Measurements from ENCODE around the gene SREBF1. TPM values are rescaled to one million over a fixed set of nuclear protein-coding genes. Genes with fewer than 3 reads are reported as not detected.
"Not testable (repeated sequence)": the region's sequence is repeated elsewhere in the genome, so short reads cannot be mapped to it uniquely, and the experiment has no call there.

Gene SREBF1
- total RNA-seq, 3 donors from 2014 or later, result 161 to 179 (median 170) TPM

DNA sequence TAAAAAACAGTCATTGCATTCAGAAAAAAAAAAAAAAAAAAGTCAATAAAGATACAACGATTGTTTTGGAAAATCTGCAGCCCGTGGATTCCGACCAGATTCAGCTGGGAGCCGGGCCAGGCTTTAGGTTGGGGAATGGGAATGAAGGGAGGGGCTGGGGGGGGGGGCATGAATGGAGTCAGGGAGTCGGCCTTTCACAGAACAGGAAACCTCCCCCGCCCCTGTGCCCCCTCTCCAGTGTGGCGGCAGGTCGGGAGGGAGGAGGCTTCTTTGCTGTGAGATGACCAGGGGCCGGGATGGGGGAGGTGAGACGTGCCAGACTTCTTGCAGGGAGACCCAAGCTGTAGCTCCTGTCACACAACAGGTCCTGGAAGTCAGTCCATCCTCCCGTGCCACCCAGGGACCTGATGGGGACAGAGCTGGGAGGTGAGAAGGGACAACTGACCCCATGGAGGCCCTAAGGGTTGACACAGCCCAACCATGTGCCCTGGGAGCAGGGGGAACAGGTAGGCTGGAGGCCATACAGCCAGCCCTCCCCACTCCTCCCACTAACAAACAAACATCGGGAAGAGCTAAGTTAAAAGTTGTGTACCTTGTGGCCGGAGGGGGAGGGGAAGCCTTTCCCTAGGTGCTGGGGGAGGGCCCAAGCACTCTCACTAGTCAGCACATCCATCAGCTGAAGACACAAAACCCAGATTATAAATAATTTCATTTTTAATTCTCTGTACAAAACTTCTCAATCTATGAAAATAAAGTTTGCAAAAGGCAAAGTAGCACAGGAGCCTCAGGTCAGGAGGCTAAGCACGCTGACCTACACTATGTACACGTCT lies 25.2 kb downstream of the SREBF1 start:
- DNase-seq (no peak), ATAC-seq (no peak)
- TF ChIP-seq, protein P1, sequence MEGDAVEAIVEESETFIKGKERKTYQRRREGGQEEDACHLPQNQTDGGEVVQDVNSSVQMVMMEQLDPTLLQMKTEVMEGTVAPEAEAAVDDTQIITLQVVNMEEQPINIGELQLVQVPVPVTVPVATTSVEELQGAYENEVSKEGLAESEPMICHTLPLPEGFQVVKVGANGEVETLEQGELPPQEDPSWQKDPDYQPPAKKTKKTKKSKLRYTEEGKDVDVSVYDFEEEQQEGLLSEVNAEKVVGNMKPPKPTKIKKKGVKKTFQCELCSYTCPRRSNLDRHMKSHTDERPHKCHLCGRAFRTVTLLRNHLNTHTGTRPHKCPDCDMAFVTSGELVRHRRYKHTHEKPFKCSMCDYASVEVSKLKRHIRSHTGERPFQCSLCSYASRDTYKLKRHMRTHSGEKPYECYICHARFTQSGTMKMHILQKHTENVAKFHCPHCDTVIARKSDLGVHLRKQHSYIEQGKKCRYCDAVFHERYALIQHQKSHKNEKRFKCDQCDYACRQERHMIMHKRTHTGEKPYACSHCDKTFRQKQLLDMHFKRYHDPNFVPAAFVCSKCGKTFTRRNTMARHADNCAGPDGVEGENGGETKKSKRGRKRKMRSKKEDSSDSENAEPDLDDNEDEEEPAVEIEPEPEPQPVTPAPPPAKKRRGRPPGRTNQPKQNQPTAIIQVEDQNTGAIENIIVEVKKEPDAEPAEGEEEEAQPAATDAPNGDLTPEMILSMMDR (IDR thresholded peaks at IDR 0.05), result no peak
- peaks cover 4% of the 10 kb centered on the region for H3K36me3 ChIP-seq (ENCODE audit: low read depth)
- no peaks in the 10 kb centered on the region for H3K9me3 ChIP-seq
- peaks cover 4% of the 10 kb centered on the region for H3K4me1 ChIP-seq (ENCODE audit: low read depth)
- no peak overlapping the region for H3K4me3 ChIP-seq
- intact Hi-C loops (cut with DNase I, micrococcal nuclease), result loop anchor here in 1 of 2 donors (5.0 kb wide), 1 partner anchor 51 kb away; no protein-coding TSS in a partner anchor

DNA sequence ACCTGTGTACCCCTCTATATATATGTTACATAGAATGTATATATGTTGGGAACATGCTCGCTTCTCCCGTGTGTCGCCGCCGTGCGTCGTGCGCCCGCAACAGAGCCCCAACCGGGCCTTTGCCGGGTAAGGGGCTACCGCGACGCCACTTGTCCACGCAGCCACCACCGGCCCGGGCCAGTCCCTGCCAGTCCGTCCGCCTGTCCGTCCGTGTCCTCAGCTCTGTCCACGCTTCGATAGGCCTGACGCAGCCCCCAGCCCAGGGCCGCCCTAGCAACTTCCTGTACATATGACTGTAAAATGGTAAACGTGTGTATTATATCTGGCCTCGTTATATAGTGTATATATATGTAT lies 25.9 kb downstream of the SREBF1 start:
- intact Hi-C loops (cut with DNase I, micrococcal nuclease), result loop anchor here in 1 of 2 donors (5.0 kb wide), 1 partner anchor 51 kb away; no protein-coding TSS in a partner anchor
- Histone ChIP-seq H3K36me3 (ENCODE audit: low read depth) (no peaks in the 10 kb centered on the region), H3K4me1 (ENCODE audit: low read depth) (peaks cover 4% of the 10 kb centered on the region), H3K4me3 (no peak overlapping the region), H3K9me3 (no peaks in the 10 kb centered on the region)
- ATAC-seq (no peak), DNase-seq (no peak)
- TF ChIP-seq, protein P1 (IDR thresholded peaks at IDR 0.05), result no peak

DNA sequence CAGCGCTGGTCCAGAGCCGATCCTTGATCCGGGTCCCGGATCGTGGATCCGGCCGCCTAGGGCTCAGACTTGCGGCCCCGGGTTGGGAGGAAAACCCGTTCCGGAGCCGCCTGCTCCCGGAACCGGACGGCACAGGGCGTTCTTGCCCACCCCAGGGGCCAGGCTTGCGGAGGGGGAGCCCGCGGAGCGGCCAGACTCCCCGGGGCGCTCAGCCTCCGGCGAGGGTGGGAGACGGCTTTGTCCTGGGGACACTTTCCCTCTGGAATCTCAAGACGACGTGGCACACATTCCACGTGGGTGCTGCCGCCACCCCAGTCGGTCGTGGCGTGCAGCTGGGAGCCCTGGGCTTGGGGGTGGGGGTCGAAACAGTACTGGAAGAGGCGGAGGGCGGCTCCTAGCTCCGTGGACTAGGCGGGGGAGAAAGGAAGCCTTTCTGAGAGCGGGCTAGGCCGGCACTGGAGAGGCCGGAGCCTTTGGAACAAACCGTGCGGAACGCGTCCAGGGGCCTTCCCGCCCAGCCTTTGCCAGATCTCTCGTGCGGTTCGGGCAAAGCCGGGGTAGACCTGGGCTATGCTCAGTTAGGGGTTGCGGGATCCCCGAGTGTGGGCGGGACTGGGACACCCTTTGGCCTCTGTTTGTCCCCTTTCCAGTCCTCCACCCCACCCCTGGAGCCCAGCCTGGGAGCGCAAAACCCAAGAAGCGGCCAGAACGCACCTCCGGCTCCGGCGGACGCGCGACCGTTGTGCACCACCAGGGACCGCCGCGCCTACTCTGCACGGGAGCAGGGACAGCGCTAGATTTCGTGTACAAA lies 26.5 kb downstream of the SREBF1 start:
- TF ChIP-seq, protein P1 (IDR thresholded peaks at IDR 0.05), result no peak
- Histone ChIP-seq H3K4me1 (ENCODE audit: low read depth) (peaks cover 4% of the 10 kb centered on the region), H3K9me3 (no peaks in the 10 kb centered on the region), H3K4me3 (no peak overlapping the region), H3K36me3 (ENCODE audit: low read depth) (no peaks in the 10 kb centered on the region)
- DNase-seq (peak in 1 of 3 donors; percentile 55), ATAC-seq (peak; percentile 1)
- intact Hi-C loops (cut with DNase I, micrococcal nuclease), result loop anchor here in 1 of 2 donors (5.0 kb wide), 1 partner anchor 52 kb away; no protein-coding TSS in a partner anchor

DNA sequence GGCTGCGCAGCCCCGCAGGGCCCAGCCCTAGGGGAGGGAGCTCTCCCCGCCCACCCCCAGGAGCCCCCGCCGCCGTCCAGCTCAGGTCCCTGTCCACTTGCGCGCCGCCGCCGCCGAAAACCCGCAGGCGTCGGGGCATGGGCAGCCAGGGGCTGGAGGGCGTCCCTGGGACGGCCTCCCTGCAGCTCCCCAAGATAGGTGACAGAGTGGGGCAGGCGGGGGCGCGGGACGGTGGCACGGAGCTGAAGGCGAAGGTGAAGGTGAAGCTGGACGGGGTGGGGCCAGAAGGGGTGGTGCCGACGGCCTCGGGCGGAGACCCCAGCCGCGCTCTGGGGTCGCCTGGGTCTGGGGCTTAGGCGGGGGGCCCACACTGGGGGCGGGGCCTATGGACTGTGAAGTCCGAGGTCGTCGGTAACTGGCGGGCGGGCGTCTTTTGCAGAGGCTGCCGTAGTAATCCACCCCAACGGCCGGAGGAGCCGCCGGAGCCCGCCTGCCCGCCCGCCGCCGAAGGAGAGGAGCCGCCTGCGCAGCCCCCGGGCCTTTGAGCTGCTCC lies 27.2 kb downstream of the SREBF1 start:
- H3K36me3 ChIP-seq (ENCODE audit: low read depth), result no peaks in the 10 kb centered on the region
- TF ChIP-seq, protein P1 (IDR thresholded peaks at IDR 0.05), result no peak
- DNase-seq (no peak), ATAC-seq (no peak)
- no peak overlapping the region for H3K4me3 ChIP-seq
- H3K4me1 ChIP-seq (ENCODE audit: low read depth), result peaks cover 4% of the 10 kb centered on the region
- intact Hi-C loops (cut with DNase I, micrococcal nuclease), result loop anchor here in 1 of 2 donors (5.0 kb wide), 1 partner anchor 53 kb away; no protein-coding TSS in a partner anchor
- H3K9me3 ChIP-seq, result no peaks in the 10 kb centered on the region

DNA sequence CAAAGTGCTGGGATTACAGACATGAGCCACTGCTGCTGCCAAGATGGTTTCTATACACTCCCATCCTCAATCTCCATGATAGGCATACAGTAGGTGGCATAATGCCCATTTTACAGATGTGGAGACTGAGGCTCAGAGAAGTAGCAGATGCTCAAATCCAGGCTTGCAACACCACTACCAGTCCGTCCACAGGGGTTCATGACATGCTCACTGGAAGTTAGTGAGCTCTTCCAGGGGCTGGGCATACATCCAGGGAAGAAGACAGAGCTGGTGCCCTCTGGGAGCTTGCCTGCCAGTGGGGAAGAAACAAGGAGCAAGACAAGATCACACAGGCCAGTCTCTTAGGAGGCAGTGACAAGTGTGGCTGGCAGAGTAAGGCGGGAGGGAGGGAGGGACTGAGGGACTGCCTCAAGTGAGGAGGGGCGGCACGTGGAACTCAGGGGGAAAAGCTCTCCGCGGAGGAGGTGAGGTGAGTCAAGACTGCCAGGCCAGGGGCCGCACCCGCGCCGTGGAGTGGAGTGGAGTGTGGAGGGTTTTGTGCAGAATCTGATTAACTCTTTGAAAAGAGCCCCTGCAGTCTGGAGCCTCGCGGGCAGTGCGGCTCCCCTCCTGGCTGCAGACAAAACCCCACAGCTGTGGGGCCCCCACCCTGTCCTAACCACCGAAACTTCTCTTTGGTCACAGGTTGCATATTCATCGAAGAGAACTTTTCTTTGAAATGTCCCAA lies 27.9 kb downstream of the SREBF1 start:
- no peak for DNase-seq
- H3K4me3 ChIP-seq, result no peak overlapping the region
- no peaks in the 10 kb centered on the region for H3K9me3 ChIP-seq
- peaks cover 4% of the 10 kb centered on the region for H3K4me1 ChIP-seq (ENCODE audit: low read depth)
- TF ChIP-seq, protein P1 (IDR thresholded peaks at IDR 0.05), result no peak
- intact Hi-C loops (cut with DNase I, micrococcal nuclease), result no loop called here
- no peaks in the 10 kb centered on the region for H3K36me3 ChIP-seq (ENCODE audit: low read depth)
- no peak for ATAC-seq

DNA sequence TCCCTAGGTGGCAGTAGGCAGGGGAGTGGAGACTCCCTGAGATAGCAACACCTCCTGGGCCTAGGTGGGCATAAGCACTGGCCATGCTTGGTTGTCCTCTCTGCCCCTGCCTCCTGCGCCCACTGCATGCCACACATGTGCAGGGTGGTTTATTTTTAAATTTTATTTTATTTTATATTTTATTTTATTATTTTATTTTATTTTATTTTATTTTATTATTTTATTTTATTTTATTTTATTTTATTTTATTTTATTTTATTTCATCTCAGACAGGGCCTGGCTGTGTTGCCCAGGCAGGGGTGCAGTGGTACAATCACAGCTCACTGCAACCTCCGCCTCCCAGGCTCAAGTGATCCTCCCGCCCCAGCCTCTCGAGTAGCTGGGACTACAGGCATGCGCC lies 28.6 kb downstream of the SREBF1 start:
- ATAC-seq; intact Hi-C loops (cut with DNase I, micrococcal nuclease); H3K36me3 ChIP-seq (ENCODE audit: low read depth); DNase-seq; H3K9me3 ChIP-seq; H3K4me3 ChIP-seq; H3K4me1 ChIP-seq (ENCODE audit: low read depth): not testable (repeated sequence)
